HEK293T (cell line): ENCODE results near the gene ANKRD44.

Experiments used
- ARNT ChIP-seq: fragments of 450-650 bp; IDR thresholded peaks from 2 replicates; pipeline ENCODE4 v1.6.1; 2017; ENCODE audit warnings: mild to moderate bottlenecking
- BHLHE40 ChIP-seq: fragments of 450-650 bp; IDR thresholded peaks from 2 replicates; pipeline ENCODE4 v1.6.1; 2016; ENCODE audit warnings: mild to moderate bottlenecking, moderate library complexity, borderline replicate concordance
- CTBP1 ChIP-seq: fragments of 450-650 bp; IDR thresholded peaks from 2 replicates; pipeline ENCODE4 v1.6.1; 2016; ENCODE audit warnings: borderline replicate concordance
- ELF4 ChIP-seq: fragments of 450-650 bp; IDR thresholded peaks from 2 replicates; pipeline ENCODE4 v1.6.1; 2017; ENCODE audit warnings: antibody characterized with exemption
- FOXA1 ChIP-seq: fragments of 450-650 bp; IDR thresholded peaks from 2 replicates; pipeline ENCODE4 v1.6.1; 2016; ENCODE audit warnings: mild to moderate bottlenecking
- FOXM1 ChIP-seq: fragments of 450-650 bp; IDR thresholded peaks from 2 replicates; pipeline ENCODE4 v1.6.1; 2017; ENCODE audit warnings: mild to moderate bottlenecking, borderline replicate concordance
- HDGF ChIP-seq: fragments of 450-650 bp; IDR thresholded peaks from 2 replicates; pipeline ENCODE4 v1.6.1; 2017; ENCODE audit warnings: antibody characterized with exemption, borderline replicate concordance
- NFRKB ChIP-seq: fragments of 450-650 bp; IDR thresholded peaks from 2 replicates; pipeline ENCODE4 v1.6.1; 2016; ENCODE audit warnings: mild to moderate bottlenecking, moderate library complexity
- SP1 ChIP-seq: fragments of 450-650 bp; IDR thresholded peaks from 2 replicates; pipeline ENCODE4 v1.6.1; 2017
- SUZ12 ChIP-seq: fragments of 450-650 bp; IDR thresholded peaks from 2 replicates; pipeline ENCODE4 v1.6.1; 2016; ENCODE audit warnings: mild to moderate bottlenecking
- TARDBP ChIP-seq: fragments of 450-650 bp; IDR thresholded peaks from 2 replicates; pipeline ENCODE4 v1.6.1; 2016
- ZNF384 ChIP-seq: fragments of 450-650 bp; IDR thresholded peaks from 2 replicates; pipeline ENCODE4 v1.6.1; 2016
- TF ChIP-seq, protein P1 (sequence below): fragments of 450-650 bp; IDR thresholded peaks from 2 replicates; pipeline ENCODE4 v1.6.1; 2016

DNA sequence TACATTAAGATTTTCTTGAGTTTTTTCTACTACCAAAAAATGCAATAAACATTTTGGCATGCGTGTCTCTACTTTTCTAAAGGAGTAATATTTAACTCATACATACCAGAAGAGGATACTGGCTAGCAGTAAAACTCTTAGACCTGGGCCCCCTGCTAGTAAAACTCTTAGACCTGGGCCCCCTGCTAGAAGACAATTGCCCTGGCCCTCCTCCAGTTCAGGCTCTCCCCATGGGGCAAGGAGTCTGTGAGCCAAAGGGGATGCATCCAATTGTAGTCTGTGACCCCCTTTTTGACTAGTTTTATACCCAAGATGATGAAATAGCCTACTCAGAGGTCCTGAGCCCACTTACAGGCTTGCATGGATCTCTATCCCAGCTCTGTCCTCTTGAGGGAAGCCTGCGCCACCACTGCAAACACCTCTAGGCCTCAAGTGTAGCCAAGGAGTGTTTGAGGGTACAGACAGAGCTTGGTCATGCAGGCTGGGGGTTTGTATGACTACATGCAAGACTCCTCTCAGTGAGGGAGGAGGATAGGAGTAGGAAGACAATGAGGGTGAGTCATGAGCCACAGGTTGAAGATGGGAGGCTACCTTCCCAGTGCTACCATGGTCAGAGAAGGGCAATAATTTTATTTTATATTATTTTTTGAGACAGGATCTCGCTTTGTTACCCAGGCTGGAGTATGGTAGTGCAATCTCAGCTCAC lies 338.9 kb downstream of the ANKRD44 start:
- TF ChIP-seq SUZ12, result no peak
- TF ChIP-seq, protein P1, sequence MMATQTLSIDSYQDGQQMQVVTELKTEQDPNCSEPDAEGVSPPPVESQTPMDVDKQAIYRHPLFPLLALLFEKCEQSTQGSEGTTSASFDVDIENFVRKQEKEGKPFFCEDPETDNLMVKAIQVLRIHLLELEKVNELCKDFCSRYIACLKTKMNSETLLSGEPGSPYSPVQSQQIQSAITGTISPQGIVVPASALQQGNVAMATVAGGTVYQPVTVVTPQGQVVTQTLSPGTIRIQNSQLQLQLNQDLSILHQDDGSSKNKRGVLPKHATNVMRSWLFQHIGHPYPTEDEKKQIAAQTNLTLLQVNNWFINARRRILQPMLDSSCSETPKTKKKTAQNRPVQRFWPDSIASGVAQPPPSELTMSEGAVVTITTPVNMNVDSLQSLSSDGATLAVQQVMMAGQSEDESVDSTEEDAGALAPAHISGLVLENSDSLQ, result no peak
- TF ChIP-seq SP1, result no peak
- TF ChIP-seq BHLHE40, result no peak
- no peak for TF ChIP-seq TARDBP
- TF ChIP-seq FOXM1, result no peak
- TF ChIP-seq FOXA1, result no peak
- no peak for TF ChIP-seq HDGF
- no peak for TF ChIP-seq ELF4
- TF ChIP-seq NFRKB, result no peak
- TF ChIP-seq CTBP1, result no peak
- no peak for TF ChIP-seq ZNF384
- no peak for TF ChIP-seq ARNT
